Natural killer cell (primary cell): ENCODE measurements around the gene CDCA8. TPM values are rescaled to one million over a fixed set of nuclear protein-coding genes. Genes with fewer than 3 reads are reported as not detected.

Experiments
- ATAC-seq, 3 donors: fragments of 150-1000 bp in 2 of 3; fragments of 200-7000 bp in 1 of 3; cut with Tn5 transposase; 1 replicate in 1 of 3; 2 replicates in 2 of 3; pipeline ENCODE4 v1.10.0; 2021; ENCODE audit warnings: mild to moderate bottlenecking in 2 of 3, moderate library complexity in 2 of 3
- DNase-seq, 2 donors: peaks; one replicate each; pipeline versions ENCODE4 v3.0.0 to v3.0.0-alpha.2; 2013 to 2021; ENCODE audit warnings: mixed read lengths in 1 of 2
- H3K27ac ChIP-seq: one replicate; pipeline ENCODE4 v1.5.1; 2013; ENCODE audit warnings: mild to moderate bottlenecking, low read length
- H3K27me3 ChIP-seq: one replicate; pipeline ENCODE4 v1.6.1; 2013; ENCODE audit warnings: low read length; ENCODE audit not compliant: control insufficient read depth, insufficient read depth
- H3K36me3 ChIP-seq: one replicate; pipeline ENCODE4 v1.6.1; 2013; ENCODE audit warnings: low read length; ENCODE audit not compliant: control insufficient read depth, insufficient read depth
- H3K4me1 ChIP-seq: one replicate; pipeline ENCODE4 v1.6.1; 2013; ENCODE audit warnings: low read length; ENCODE audit not compliant: control insufficient read depth, insufficient read depth
- H3K4me3 ChIP-seq: one replicate; pipeline ENCODE4 v1.5.1; 2013; ENCODE audit warnings: low read length
- H3K9me3 ChIP-seq: one replicate; pipeline ENCODE4 v1.6.1; 2013; ENCODE audit warnings: low read length; ENCODE audit not compliant: control insufficient read depth, insufficient read depth
- H3K27ac Mint-ChIP-seq, 2 donors: one replicate each; pipeline ENCODE4 v1.8.0; 2022; ENCODE audit warnings: mild to moderate bottlenecking in 2 of 2, mixed read lengths in 2 of 2, moderate library complexity in 1 of 2
- H3K27me3 Mint-ChIP-seq, 2 donors: one replicate each; pipeline ENCODE4 v1.8.0; 2022; ENCODE audit warnings: low read depth in 2 of 2, mixed read lengths in 2 of 2
- H3K36me3 Mint-ChIP-seq: one replicate; pipeline ENCODE4 v1.8.0; 2022; ENCODE audit warnings: mixed read lengths
- H3K4me1 Mint-ChIP-seq, 2 donors: one replicate each; pipeline ENCODE4 v1.8.0; 2022; ENCODE audit warnings: mixed read lengths in 2 of 2
- H3K4me3 Mint-ChIP-seq: one replicate; pipeline ENCODE4 v1.8.0; 2022; ENCODE audit warnings: mild to moderate bottlenecking, moderate library complexity, mixed read lengths
- H3K9me3 Mint-ChIP-seq, 2 donors: one replicate each; pipeline ENCODE4 v1.8.0; 2022; ENCODE audit warnings: mixed read lengths in 2 of 2
- WGBS: methylation state at CpG from one replicate; pipeline ENCODE4 v1.1.7; 2013; ENCODE audit warnings: missing lambda C conversion rate; ENCODE audit not compliant: insufficient coverage; 5-methylcytosine and 5-hydroxymethylcytosine counted together
- intact Hi-C: fragments of 100-400 bp; cut with micrococcal nuclease; formaldehyde crosslinking; loops from one replicate; pipeline ENCODE4 v1.14.2; 2022
- total RNA-seq, 4 donors: library from RNA; stranded (reverse); fragments of 120-200 nt in 1 of 4; gene quantifications; one replicate each; pipeline versions ENCODE4 v1.2.3 to v1.2.4, GENCODE V29; 2013 to 2022
- TF ChIP-seq, protein P1 (sequence below): fragments of 200-600 bp; IDR thresholded peaks from one replicate; pipeline ENCODE4 v1.8.0; 2022; ENCODE audit warnings: antibody characterized with exemption

The CDCA8 gene
- total RNA-seq, 3 donors from 2014 or later (not counting 1 experiment from before 2014, with no cell fraction given) = 1.6 to 3.3 (median 2.2) TPM

DNA sequence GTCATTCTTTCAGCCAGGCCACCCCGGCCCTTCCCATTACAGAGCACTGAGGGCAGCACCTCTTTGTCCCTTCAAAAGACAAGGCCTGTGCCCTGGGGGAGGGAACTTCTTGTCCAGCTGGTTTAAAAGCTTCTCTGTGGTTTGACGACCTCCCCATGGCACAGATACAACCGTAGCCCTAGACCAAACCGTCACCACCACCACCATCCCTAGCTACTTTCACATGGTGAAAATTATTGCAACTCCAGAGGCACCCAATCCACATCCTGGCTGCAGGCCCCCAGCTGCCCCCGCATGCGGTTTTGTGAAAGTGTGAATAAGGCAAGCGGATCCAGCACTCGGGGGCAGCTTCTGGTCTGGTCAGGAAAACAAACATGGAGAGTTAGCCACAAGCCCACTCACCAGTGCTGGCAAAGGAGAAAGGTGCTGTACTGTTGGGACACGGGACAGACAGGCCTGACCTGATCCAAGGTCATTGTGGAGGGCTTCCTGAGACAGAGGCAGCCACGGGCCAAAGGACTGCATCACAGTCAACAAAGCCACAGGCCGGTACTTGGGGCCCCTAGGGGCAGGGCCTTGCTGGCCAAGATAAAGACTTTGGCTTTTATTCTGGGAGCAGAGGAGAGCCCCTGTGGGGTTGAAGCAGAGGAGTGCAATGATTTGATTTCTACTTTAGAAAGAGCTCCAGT lies 31.2 kb downstream of the CDCA8 start:
- no peaks in the 10 kb centered on the region for H3K4me1 Mint-ChIP-seq

DNA sequence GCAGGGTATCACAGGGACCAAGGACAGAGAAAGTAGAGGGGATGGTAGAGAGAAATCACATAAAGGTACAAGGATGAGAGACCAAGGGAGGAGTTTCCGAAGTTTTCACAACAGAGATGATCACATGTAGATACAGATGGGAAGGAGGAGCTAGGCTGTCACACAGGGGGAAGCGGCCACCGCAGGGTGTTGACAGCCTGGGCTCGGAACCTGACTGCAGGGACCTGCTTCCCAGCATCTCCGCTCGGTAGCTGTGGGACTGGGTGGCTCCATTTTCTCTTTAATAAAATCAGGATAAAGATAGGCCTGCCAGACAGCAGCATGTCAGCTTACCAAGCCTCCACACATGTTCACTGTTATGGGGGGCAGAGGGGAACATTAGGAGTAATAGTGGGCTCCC lies 32.3 kb downstream of the CDCA8 start:
- Mint-ChIP-seq H3K36me3 (no peaks in the 10 kb centered on the region), H3K9me3 (no peaks in the 10 kb centered on the region), H3K4me3 (no peak overlapping the region), H3K4me1 (no peaks in the 10 kb centered on the region), H3K27ac (no peak overlapping the region), H3K27me3 (peaks cover 12 to 18% of the 10 kb centered on the region in 2 donors)
- no peak overlapping the region for H3K4me3 ChIP-seq
- H3K9me3 ChIP-seq = no peaks in the 10 kb centered on the region
- intact Hi-C loops = no loop called here
- H3K27me3 ChIP-seq = no peaks in the 10 kb centered on the region
- ATAC-seq = no peak
- 95% methylated on average over 6 of the region's 6 CpGs for WGBS
- TF ChIP-seq, protein P1, sequence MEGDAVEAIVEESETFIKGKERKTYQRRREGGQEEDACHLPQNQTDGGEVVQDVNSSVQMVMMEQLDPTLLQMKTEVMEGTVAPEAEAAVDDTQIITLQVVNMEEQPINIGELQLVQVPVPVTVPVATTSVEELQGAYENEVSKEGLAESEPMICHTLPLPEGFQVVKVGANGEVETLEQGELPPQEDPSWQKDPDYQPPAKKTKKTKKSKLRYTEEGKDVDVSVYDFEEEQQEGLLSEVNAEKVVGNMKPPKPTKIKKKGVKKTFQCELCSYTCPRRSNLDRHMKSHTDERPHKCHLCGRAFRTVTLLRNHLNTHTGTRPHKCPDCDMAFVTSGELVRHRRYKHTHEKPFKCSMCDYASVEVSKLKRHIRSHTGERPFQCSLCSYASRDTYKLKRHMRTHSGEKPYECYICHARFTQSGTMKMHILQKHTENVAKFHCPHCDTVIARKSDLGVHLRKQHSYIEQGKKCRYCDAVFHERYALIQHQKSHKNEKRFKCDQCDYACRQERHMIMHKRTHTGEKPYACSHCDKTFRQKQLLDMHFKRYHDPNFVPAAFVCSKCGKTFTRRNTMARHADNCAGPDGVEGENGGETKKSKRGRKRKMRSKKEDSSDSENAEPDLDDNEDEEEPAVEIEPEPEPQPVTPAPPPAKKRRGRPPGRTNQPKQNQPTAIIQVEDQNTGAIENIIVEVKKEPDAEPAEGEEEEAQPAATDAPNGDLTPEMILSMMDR = no peak
- no peaks in the 10 kb centered on the region for H3K4me1 ChIP-seq
- H3K27ac ChIP-seq = no peak overlapping the region
- H3K36me3 ChIP-seq = no peaks in the 10 kb centered on the region
- DNase-seq = no peak

More for the DNA sequence above, 31.2 kb downstream of the CDCA8 start:
- H3K36me3 Mint-ChIP-seq = no peaks in the 10 kb centered on the region
- H3K36me3 ChIP-seq = no peaks in the 10 kb centered on the region
- H3K27me3 Mint-ChIP-seq = peaks cover 12 to 18% of the 10 kb centered on the region in 2 donors
- no peak overlapping the region for H3K4me3 Mint-ChIP-seq
- no peaks in the 10 kb centered on the region for H3K4me1 ChIP-seq
- H3K9me3 Mint-ChIP-seq = no peaks in the 10 kb centered on the region
- ATAC-seq (no peak), DNase-seq (no peak)
- H3K27ac Mint-ChIP-seq = no peak overlapping the region
- TF ChIP-seq, protein P1 = no peak
- intact Hi-C loops = no loop called here
- H3K27ac ChIP-seq = no peak overlapping the region
- 61% methylated on average over 11 of the region's 11 CpGs for WGBS
- H3K4me3 ChIP-seq = no peak overlapping the region
- no peaks in the 10 kb centered on the region for H3K9me3 ChIP-seq
- no peaks in the 10 kb centered on the region for H3K27me3 ChIP-seq

DNA sequence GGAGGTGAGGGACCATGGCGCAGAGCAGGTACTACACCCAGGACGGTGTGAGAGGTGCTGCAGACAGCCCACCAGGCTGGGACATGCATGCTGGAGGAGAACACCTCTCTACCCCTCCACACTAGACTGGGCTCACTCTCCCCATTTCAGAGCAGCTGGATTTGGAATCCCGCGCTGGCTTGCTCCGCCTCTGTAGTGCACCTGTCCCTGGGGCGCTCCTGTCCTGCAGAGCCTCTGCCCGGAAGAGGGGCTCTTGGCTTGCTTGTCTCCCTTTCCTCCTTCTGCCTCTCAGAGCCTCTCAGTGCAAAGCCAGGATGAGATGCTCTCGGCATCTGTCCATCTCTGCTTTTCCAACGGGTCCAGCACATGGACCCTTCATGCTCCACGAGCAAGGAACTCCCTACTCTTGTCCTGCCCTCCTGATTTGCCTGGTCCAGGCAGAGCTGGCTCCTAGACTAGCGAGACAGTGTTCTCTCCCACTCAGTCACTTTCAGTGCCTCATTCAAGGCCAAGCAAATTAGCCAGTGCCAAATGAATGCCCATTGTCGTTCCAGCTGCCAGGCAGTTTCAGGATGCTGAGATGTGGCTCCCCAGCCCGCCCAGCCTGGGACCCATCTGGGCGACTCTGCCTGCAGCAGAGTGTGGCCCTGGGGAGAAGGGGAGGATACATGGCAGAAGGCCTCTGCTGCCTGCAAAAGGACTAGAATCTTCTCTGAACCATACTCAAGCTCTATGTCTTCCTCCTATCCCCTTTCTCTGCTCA lies 33.7 kb downstream of the CDCA8 start:
- no peak overlapping the region for H3K4me3 Mint-ChIP-seq
- no peak for DNase-seq
- no peak overlapping the region for H3K27ac ChIP-seq
- peaks cover 20 to 22% of the 10 kb centered on the region in 2 donors for H3K27me3 Mint-ChIP-seq
- WGBS = 81% methylated on average over 14 of the region's 14 CpGs
- no peaks in the 10 kb centered on the region for H3K9me3 ChIP-seq
- TF ChIP-seq, protein P1 = no peak
- H3K27me3 ChIP-seq = no peaks in the 10 kb centered on the region
- ATAC-seq = no peak
- no peak overlapping the region for H3K27ac Mint-ChIP-seq
- intact Hi-C loops = no loop called here
- no peaks in the 10 kb centered on the region for H3K36me3 ChIP-seq
- no peaks in the 10 kb centered on the region for H3K4me1 Mint-ChIP-seq
- H3K9me3 Mint-ChIP-seq = no peaks in the 10 kb centered on the region
- H3K36me3 Mint-ChIP-seq = no peaks in the 10 kb centered on the region
- no peaks in the 10 kb centered on the region for H3K4me1 ChIP-seq
- no peak overlapping the region for H3K4me3 ChIP-seq
